ENCODE results near the gene CRX.
"Not testable (repeated sequence)": the region's sequence is repeated elsewhere in the genome, so short reads cannot be mapped to it uniquely, and the experiment has no call there.

The CRX gene

DNA sequence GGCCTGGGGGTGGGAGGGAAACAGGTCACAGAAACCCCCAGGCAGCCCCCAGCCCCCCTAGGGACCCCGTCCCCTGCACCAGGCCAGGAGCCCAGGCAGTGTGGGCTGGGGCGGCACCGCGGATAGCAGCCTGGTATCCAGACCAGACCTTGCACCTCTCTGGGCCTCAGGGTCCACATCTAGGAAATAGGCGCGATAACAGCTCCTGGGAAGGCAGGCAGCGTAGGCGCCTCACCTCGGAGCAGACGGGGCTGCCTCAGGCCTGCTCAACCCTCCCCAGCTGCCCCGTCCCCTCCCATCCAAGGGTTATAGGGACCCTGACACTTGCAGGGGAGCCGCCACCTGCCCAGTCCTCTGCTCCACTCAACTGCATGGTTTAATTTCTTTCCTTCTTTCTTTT is 18.1 kb upstream of the CRX start:
- DNase-seq (ENCODE audit: low read depth): not testable (repeated sequence)

DNA sequence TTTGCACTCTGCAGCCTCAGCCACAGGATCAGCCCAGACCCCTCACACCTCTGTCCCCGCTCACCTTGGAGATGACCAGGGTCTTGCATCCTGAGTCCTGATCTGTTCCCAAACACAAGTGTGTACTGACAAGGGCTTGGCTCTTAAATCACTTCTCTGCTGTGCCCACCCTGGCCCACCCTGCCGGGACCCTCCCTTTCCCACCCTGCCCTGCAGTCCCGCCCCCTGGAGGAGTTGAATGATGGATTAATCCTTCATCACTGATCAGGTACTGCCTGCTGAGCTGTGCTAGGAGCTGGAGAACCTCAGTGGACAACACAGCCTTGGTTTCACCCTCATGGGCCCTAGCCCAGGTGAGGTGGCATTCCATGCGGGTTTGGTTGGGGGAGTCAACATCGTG is 17.3 kb upstream of the CRX start, which contains the start of gene TPRX1:
TSS of gene TPRX1 (minus strand) at position 101 of the 400 bp plus-strand sequence. CDS start at position 89, 12 bp downstream.
- not testable (repeated sequence) for DNase-seq (ENCODE audit: low read depth)

DNA sequence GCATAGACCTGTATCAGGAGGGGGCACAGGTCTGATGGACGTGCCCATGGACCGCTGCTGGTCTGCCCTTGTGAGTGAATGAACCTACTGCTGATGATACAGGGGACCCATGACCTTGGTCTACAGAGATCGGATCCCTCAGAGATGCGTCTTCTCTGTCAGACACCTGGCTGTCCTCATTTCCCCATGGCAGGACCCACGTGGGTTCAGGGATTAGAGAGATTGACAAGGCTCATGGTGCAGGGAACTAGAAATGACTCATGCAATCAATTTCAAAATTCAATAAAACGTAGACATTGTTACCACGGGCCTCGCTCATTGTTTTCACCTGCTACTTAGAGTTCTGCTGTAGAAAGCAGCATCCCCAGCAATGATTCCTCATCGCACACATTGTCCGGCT is 16.4 kb upstream of the CRX start:
- no peak for DNase-seq (ENCODE audit: low read depth)

DNA sequence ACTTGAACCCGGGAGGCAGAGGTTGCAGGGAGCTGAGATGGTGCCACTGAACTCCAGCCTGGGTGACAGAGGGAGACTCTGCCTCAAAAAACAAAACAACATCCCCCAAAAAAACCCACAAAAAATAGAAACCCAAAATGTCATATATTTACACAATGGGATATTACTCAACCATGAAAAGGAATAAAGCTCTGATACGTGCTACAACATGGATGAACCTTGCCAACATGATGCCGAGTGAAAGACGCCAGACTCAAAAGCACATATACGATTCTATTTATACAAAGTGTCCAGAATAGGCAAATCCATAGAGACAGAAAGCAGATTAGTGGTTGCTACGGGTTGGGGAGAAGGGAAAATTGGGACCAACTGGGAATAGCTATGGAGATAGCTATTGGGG is 15.3 kb upstream of the CRX start:
- DNase-seq (ENCODE audit: low read depth): no peak

DNA sequence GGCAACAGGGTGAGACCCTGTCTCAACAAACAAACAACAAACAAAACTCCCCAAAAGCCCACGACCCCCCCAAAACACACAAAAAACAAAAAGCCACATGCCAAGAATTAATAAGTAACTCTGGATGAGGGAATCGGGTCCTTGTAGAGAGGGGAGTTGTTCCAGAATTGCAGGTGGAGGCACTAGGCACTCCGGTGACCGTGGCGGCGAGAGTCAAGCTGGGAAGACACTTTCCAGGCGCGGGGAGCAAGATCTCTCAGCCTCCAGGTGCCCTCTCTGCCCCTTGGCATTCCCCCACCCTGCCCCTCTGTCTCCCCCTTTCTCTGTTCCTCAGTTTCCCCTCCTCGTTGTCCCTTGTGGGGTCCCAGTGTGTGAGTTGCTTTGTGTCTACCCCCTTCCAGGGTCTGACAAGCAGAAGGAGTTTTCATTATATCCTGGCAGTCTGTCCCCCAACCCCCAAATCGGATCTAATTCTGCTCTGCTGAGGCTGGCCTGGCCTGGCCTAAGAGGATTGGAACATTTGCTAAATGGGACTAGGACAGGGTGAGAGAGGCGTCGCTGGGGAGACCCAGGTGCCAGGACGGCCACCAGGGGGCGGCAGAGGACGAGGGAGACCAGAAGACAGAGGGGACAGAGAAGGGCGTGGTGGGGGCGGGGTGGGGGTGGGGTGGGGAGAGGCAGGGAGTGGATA is 8.3 kb upstream of the CRX start:
- no peak for DNase-seq (ENCODE audit: low read depth)

DNA sequence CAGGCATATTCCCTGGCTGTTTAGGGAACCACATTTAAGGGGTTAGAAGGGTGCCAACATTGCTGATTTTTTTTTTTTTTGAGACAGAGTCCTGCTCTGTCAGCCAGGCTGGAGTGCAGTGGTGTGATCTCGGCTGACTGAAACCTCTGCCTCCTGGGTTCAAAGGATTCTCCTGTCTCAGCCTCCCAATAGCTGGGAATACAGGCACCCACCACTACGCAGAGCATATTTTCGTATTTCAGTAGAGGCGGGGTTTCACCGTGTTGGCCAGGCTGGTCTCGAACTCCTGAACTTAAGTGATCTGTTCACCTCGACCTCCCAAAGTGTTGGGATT is 7.8 kb upstream of the CRX start:
- no peak for DNase-seq (ENCODE audit: low read depth)

DNA sequence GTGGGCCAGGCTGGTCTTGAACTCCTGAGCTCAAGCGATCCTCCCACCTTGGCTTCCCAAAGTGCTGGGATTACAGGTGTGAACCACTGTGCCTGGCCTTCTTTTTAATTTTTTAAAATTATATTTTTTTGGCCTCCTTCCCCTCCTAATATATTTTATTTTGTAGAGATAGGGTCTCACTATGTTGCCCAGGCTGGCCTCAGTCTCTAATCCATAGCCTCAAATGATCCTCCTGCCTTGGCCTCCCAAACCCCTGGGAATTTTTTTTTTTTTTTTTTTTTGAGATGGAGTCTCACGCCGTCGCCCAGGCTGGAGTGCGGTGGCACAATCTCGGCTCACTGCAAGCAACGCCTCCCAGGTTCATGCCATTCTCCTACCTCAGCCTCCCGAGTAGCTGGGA is 5.5 kb upstream of the CRX start:
- DNase-seq (ENCODE audit: low read depth): not testable (repeated sequence)

DNA sequence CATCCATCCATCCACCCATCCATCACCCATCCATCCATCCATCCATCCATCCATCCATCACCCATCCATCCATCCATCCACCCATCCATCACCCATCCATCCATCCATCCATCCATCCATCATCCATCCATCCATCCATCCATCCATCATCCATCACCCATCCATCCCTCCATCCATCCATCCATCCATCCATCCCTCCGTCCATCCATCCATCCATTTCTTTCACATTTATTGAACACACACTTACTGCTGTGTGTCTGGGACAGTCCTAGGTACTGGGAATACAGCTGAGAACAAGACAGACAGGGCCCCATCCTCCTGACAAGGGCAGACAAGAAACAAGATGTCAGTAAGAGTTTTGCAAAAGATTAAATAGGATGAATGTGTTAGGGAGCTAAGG is 3.5 kb upstream of the CRX start:
- DNase-seq (ENCODE audit: low read depth): not testable (repeated sequence)

DNA sequence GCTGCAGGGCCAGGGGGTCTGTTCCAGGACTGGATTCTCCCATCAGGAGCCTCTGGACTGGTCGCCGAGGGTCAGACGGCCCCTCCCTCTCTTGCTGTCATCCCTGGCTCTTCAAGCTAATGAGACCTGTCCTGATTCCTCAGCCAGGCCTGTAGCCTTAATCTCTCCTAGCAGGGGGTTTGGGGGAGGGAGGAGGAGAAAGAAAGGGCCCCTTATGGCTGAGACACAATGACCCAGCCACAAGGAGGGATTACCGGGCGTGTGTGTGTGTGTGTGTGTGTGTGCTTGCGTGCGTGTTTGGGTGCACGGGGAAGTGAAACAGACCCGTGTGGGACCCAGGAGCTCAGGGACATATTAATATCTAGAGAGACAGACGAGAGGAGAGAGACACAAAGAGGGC is 1.9 kb upstream of the CRX start:
- DNase-seq (ENCODE audit: low read depth): no peak

DNA sequence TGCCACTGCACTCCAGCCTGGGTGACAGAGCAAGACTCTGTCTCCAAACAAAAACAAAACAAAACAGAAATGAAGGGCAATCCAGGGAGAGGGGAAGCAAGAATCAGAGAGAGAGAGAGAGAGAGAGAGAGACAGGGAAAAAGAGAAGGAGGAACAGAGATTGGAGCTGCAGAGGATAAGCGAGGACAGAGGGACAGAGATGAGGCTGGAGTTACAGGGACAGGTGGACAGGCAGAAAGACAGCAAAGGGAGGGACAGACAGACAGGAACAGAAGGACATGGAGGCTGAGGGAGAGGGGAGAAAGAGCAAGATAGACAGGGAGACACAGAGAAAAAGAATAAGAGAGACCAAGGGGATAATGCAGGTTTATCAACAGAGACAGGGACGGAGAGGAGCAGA is 1.3 kb upstream of the CRX start:
- no peak for DNase-seq (ENCODE audit: low read depth)

DNA sequence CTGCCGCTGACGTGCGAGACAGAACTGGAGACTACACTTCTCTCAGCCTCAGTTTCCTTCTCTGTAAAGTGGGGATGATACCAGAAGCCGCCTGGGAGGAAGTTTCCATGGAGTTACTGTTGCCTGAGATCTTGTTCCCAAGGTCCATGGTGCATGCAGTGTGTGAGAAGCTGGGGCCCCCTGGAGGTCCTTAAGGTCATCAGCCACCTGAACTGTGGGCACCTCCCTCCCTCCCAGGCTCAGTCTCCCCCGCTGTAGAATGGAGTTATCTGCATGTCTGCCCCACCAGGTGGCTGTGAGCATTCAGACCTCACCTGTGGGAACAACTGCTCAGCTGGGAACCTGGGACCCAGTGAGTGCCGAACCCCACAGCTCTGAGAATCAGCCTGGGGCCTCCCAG is 2.7 kb downstream of the CRX start:
- DNase-seq (ENCODE audit: low read depth): no peak

DNA sequence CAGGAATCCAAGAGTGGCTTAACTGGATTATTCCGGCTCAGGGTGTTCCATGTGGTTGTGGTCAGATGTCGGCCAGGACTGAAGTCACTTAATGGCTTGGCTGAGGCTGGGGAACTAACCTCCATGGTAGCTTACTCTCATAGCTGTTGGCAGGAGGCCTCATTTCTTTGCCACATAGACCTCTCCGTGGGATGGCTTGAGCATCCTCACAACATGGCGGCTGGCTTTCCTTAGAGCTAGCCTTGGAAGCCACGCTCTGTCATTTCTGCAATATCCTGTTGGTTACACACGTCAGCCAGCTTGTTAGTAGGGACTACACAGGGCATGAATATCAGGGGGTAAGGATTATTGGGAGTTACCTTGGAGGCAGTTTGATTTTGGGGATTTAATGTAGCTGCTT is 5.1 kb downstream of the CRX start:
- no peak for DNase-seq (ENCODE audit: low read depth)

DNA sequence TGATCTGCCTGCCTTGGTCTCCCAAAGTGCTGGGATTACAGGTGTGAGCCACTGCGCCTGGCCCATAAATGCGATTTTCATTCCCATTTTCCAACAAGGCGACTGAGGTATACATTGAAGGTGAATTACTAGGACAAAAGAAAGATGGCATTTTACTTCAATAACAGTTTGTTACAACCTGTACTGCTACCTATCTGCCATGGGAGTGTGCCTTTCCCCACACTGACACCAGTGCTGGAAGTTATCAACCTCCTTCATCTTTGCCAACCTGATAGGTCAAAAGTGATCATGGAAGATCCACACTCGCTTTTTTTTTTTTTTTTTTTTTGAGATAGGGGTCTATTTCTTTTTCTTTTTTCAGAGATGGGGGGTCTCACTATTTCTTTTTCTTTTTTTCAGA is 11.0 kb downstream of the CRX start:
- DNase-seq (ENCODE audit: low read depth): no peak

DNA sequence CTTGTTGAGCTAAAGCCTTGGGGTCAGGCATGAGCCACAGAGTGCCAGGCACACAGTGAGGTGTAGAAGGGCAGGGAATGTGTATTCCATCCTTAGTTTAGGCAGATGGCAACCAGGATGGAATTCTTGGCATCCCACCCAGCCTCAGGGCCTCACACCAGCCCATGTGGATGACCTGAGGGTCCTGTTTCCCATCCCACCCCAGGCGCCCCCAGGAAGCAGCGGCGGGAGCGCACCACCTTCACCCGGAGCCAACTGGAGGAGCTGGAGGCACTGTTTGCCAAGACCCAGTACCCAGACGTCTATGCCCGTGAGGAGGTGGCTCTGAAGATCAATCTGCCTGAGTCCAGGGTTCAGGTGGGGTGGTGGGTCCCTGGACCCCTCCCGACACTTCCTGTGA is 14.3 kb downstream of the CRX start:
- DNase-seq (ENCODE audit: low read depth): no peak

DNA sequence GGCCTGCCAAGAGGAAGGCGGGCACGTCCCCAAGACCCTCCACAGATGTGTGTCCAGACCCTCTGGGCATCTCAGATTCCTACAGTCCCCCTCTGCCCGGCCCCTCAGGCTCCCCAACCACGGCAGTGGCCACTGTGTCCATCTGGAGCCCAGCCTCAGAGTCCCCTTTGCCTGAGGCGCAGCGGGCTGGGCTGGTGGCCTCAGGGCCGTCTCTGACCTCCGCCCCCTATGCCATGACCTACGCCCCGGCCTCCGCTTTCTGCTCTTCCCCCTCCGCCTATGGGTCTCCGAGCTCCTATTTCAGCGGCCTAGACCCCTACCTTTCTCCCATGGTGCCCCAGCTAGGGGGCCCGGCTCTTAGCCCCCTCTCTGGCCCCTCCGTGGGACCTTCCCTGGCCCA is 17.7 kb downstream of the CRX start:
- DNase-seq (ENCODE audit: low read depth): no peak

DNA sequence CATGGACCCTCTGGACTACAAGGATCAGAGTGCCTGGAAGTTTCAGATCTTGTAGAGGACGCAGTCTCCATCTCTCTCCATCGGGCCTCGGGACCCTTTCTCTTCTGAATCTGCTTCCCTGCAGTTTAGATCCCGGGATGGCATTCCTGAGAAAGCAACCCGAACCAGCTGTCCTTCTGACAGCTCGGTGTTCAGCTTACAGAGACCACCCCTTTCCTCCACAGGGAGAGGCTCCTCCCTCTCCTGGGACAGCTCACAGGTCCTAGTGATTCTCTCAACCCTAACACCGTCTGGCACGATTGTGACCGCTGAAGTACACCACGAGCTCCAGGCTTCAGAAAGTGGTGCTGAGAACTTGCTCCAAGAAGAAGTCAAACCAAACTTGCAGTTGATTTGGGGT is 18.2 kb downstream of the CRX start:
- DNase-seq (ENCODE audit: low read depth): no peak

DNA sequence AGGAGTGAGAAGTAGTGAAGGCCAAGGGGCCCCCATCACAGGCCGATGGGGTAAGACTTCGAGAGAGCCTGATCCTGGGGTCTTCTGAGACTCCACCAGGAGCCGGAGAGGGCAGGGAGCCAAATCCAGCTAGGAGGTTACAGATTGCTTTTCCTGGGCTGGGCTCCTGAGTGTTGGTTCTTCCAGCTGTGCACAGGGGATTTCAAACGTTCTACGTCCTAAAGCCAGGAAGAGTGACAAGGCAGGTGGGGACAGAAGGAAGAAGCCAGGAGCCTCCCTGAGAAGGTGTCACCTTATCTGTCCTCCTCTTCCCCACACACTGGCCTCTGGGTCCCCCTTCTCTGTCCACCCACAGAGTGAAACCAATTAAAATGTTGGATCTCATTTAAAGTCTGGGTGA is 21.2 kb downstream of the CRX start:
- no peak for DNase-seq (ENCODE audit: low read depth)

DNA sequence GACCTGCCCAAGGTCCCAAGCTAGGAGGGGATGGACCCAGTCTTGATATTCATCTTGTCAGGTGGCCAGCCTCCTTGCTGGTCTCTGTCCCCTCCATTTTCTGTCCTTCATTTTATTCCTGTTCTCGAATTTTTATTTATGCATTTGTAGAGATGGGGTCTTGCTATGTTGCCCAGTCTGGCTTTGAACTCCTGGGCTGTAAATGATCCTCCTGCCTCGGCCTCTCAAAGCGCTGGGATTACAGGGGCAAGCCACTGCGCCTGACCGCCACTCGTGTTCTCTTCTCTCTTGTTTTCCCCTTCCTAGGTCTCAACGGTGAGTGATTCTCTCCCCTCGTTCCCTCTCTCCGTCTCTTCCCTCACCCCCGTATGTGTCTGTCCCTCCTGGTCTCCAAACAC is 26.7 kb downstream of the CRX start:
- no peak for DNase-seq (ENCODE audit: low read depth)

DNA sequence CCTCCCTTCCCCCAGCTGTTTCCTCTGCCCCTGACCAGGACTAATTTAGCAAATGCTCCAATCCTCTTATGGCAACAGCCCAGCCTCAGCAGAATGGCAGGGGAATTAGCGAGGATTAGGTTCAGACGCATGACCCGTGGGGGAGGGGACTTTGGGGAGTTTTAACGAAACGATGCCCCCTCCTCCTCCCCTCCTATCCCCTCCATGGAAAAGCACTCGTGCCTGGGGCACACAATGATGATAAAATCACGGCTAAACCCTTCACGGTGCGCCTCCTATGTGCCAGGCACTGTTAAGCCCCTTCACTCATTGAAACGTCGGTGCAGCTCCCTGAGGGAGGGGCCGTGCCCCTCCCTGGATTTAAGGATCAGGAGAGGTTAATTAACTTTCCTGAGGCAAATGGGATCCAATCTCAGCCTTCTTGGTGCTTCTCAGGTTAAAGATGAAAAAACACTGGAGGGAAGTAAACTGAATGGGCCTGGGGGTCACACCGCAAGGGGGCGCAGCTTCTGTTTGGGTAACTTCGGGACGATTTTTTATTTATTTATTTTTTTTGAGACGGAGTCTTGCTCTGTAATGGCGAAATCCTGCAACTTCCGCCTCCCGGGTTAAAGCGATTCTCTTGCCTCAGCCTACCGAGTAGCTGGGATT is 27.2 kb downstream of the CRX start:
- no peak for DNase-seq (ENCODE audit: low read depth)

DNA sequence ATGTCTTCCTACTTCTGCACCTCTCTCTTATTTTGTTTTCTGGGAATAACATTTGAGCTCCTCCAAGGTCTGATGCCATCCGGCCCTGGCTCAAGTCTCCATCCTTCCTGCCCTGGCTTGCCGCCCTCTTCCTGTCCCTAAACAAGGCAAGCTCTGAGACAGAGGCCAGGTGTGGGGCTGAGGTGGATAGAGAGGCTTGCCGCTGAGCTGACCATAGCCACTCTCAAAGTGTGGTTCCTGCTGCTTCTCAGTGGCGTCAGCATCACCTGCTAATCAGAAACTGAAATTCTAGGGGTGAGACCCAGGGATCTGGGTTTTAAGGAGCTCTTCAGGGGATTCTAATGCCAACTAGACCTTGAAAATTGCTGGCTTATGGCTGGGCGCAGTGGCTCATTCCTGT is 31.3 kb downstream of the CRX start:
- no peak for DNase-seq (ENCODE audit: low read depth)

DNA sequence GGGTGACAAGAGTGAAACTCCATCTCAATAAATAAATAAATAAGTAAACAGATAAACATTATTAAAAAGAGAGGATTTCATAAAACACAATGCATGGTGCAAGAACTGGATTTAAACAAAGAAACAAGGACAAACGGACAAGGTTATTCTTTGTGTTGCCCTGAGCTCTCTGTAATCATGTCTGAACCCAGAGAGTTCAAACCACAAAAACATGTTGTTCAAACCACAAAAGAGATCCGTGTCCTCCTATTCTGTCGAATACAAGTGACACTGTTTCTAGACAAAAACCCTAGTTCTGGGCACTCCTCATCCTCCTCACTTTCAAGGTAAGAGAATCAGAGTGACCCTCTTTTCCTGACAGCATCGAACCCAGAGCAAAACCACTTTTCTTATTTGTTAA is 32.7 kb downstream of the CRX start:
- no peak for DNase-seq (ENCODE audit: low read depth)

DNA sequence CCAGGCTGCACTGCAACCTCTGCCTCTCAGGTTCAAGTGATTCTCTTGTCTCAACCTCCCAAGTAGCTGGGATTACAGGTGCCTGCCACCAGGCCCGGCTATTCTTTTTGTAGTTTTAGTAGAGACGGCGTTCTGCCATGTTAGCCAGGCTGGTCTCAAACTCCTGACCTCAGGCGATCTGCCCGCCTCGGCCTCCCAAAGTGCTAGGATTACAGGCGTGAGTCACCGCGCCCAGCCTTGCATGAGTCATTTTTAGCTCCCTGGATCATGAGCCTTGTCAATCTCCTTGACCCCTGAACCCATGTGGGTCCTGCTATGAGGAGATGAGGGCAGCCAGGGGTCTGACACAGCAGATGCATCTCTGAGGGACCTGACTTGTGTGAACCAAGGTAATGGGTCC is 36.5 kb downstream of the CRX start:
- DNase-seq (ENCODE audit: low read depth): not testable (repeated sequence)

DNA sequence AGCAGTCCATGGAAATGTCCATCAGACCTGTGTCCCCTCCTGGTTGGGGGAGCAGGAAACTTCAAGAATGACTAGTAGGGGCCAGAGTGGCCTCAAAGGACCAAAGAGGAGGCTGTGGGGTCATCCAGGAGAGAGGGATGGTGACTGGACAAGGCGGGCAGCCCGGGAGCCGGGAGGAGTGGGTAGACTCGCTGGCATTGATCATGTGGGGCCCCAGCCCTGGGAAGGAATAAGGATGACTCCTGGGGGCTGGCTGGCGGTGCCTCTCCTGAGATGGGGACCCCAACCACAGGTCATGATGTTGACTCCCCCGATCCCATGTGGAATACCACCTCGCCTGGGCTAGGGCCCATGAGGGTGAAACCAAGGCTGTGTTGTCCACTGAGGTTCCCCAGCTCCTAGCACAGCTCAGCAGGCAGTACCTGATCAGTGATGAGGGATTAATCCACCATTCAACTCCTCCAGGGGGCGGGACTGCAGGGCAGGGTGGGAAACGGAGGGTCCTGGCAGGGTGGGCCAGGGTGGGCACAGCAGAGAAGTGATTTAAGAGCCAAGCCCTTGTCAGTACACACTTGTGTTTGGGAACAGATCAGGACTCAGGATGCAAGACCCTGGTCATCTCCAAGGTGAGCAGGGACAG is 37.0 kb downstream of the CRX start, which contains the start of gene TPRX2:
TSS of gene TPRX2 (plus strand) at position 590 of the 640 bp plus-strand sequence. CDS start at position 602, 12 bp downstream.
- not testable (repeated sequence) for DNase-seq (ENCODE audit: low read depth)

DNA sequence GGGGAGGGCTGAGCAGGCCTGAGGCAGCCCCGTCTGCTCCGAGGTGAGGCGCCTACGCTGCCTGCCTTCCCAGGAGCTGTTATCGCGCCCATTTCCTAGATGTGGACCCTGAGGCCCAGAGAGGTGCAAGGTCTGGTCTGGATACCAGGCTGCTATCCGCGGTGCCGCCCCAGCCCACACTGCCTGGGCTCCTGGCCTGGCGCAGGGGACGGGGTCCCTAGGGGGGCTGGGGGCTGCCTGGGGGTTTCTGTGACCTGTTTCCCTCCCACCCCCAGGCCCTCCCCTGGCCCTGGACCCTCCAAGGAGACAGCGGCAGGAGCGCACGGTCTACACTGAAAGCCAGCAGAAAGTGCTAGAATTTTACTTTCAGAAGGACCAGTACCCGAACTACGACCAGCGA is 38.1 kb downstream of the CRX start:
- not testable (repeated sequence) for DNase-seq (ENCODE audit: low read depth)
